NCI-H524 (cell line): ENCODE data around the gene FAM98C.
"Not testable (repeated sequence)": the region's sequence is repeated elsewhere in the genome, so short reads cannot be mapped to it uniquely, and the experiment has no call there.

Experiments
- DNase-seq, 2 experiments: peaks; one replicate each; lab custom pipeline; 2025; lab: John Stamatoyannopoulos, UW

The FAM98C gene

GRCh38 chr19:38425810-38426466 is 23.0 kb downstream of the FAM98C start, which contains the start of gene RASGRP4:
Gene RASGRP4, minus strand, starts transcription at chr19:38426219. Its CDS starts 128 bp downstream, at chr19:38426091.
- DNase-seq: no peak

DNA sequence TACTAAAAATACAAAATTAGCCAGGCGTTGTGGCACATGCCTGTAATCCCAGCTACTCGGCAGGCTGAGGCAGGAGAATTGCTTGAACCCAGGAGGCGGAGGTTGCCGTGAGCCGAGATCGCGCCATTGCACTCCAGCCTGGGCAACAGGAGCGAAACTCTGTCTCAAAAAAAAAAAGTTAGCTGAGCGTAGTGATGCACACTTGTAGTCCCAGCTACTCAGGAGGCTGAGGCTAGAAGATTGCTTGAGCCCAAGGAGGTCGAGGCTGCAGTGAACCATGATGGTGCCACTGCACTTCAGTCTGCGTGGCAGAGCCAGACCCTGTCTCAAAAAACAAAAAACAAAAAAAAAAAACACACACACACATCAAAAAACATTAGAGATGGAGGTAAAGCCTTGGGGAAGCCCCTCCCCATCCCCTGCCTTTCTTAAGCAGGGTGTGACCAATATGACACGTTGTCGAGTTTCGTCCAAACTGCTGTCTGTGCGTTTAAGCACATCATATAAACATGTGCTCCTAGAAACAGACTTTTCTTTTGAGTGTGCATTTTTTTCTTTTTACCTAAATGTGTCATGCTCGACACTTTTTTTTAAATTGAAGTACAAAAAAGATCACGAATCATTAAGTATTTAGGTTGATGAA is 24.3 kb downstream of the FAM98C start:
- not testable (repeated sequence) for DNase-seq

GRCh38 chr19:38429055-38429810 is 26.3 kb downstream of the FAM98C start:
- DNase-seq: no peak

- no peak for DNase-seq
Observed at GRCh38 chr19:38429811-38430156, 26.9 kb downstream of the FAM98C start.

DNA sequence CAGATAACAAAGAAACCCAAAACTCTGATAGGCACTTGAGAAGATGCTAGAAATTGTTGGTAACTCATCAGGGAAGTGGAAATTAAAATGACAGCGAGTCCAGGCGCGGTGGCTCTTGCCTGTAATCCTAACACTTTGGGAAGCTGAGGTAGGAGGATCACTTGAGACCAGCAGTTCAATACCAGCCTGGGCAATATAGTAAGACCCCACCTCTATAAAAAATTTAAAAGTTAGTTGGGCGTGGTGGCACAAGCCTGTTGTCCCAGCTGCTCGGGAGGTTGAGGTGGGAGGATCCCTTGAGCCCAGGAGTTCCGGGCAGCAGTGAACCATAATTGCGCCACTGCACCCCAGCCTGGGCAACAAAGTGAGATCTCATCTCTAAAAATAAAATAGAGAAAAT is 28.0 kb downstream of the FAM98C start:
- no peak for DNase-seq

DNA sequence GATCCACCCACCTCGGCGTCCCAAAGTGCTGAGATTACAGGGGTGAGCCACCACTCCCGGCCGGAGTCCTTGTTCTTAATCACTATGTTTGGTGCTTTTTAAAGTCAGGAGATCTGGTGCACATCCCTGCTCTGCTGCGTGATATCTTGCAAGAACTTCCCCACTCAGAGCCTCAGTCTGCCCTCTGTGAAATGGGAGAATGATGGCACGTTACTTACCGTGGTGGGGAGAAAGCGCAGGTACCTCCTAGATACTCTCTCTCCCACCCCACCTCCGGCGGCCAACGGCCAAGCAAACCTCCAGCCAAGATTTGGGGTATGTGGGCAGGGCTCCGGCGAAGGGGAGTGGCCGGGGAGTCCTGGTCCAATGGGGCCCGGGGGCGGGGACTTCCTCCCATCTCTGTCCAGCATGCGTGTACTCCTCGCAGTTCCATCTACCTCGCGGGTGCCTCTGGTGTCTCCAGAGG is 30.4 kb downstream of the FAM98C start, which contains the start of gene RYR1:
Gene RYR1, plus strand, starts transcription at position 424 of the 466 bp plus-strand sequence. CDS start 139 bp downstream, outside the sequence.
- DNase-seq: no peak

GRCh38 chr19:38434549-38435051 is 31.7 kb downstream of the FAM98C start:
- DNase-seq: peak in 1 of 2 experiments; percentile 48

DNA sequence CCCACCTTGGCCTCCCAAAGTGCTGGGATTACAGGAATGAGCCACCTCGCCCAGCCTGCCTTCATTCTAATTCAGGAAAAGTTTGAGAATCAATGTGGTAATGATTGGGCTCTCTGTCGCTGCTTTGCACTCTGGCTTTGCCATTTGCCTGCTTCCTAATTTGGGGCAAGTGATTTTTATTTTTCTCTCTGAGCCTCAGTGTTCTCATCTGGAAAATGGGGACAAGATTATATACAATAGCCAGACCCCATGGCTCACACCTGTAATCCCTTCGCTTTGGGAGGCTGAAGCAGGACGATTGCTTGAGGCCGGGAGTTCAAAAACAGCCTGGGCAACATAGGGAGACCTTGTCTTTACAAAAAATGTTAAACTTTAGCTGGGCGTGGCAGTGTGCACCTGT is 34.4 kb downstream of the FAM98C start:
- DNase-seq: no peak

DNA sequence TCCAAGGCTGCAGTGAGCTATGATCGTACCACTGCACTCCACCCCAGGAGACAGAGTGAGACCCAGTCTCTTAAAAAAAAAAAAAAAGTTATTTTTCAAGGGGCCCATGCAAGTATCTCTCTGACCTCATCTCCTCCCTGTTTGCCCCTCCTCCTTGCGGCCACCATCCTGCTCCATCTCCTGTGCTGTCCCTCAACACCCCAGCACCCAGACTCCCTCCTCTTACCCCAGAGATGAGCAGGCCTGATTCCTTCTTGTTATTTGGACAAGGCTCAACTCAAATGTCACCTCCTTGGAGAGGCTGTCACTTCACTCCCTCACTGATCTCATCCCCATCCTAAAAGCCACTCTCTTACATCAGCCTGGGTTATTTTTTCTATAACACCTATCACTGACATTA is 35.0 kb downstream of the FAM98C start:
- no peak for DNase-seq

DNA sequence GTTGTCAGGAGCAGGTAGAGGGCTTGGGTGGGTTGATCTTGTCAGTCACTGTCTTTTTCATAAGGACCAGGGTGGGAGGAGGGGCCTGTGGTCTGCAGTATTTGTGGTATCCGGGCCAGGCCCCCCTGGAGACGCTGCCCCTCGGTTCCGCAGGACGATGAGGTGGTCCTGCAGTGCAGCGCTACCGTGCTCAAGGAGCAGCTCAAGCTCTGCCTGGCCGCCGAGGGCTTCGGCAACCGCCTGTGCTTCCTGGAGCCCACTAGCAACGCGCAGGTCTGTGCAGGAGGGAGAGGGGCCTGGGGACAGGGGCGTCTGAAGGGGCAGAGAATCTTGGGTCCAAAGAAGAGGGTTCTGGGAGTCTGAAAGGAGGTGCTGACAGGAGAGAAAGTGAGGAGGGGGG is 37.7 kb downstream of the FAM98C start:
- DNase-seq: no peak

- DNase-seq: no peak
Observed at GRCh38 chr19:38441657-38442348, 38.9 kb downstream of the FAM98C start.

GRCh38 chr19:38442736-38443135 is 39.8 kb downstream of the FAM98C start:
- no peak for DNase-seq

DNA sequence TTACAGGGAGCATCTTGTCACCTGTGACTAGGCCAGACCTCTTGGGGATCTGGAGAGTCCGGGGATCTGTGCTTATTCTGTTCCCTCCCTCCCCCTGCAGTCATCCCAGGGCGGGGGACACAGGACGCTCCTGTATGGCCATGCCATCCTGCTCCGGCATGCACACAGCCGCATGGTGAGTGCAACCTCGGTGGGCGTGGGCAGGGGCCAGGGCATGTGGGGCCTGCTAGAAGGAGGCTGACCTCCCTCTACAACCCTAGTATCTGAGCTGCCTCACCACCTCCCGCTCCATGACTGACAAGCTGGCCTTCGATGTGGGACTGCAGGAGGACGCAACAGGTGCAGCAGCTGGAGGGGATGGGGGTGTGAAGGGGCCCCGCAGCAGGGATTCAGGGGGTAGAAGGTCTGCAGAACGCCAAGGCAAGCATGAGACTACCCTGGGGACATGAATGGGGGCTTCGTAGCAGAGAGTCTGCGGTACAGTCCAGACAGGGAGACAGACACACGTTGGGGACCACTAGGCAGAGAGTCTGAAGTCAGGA is 40.6 kb downstream of the FAM98C start:
- no peak for DNase-seq

GRCh38 chr19:38444026-38444425 is 41.1 kb downstream of the FAM98C start:
- DNase-seq: no peak

DNA sequence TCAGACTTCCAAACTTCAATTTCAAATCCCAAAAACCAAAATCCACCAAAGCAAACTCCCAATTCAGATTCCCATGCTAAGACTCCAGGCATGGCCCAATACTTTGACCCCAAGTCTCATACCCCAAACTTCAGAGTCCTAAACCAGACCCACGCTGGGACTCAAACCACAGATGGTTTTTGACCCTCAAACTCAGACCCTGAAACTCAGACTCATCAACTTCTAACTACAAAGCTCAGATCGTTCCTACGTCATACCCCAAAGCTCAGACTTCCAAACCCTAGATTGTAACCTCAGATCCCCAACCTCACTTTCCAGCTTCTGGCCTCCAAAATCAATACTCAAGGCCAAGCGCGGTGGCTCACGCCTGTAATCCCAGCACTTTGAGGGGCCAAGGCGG is 42.5 kb downstream of the FAM98C start:
- no peak for DNase-seq

- DNase-seq: no peak
Observed at GRCh38 chr19:38448225-38448624, 45.3 kb downstream of the FAM98C start.

- no peak for DNase-seq
Observed at GRCh38 chr19:38449518-38449917, 46.6 kb downstream of the FAM98C start.

GRCh38 chr19:38451036-38451435 is 48.1 kb downstream of the FAM98C start:
- DNase-seq: no peak

GRCh38 chr19:38451629-38452028 is 48.7 kb downstream of the FAM98C start:
- no peak for DNase-seq

DNA sequence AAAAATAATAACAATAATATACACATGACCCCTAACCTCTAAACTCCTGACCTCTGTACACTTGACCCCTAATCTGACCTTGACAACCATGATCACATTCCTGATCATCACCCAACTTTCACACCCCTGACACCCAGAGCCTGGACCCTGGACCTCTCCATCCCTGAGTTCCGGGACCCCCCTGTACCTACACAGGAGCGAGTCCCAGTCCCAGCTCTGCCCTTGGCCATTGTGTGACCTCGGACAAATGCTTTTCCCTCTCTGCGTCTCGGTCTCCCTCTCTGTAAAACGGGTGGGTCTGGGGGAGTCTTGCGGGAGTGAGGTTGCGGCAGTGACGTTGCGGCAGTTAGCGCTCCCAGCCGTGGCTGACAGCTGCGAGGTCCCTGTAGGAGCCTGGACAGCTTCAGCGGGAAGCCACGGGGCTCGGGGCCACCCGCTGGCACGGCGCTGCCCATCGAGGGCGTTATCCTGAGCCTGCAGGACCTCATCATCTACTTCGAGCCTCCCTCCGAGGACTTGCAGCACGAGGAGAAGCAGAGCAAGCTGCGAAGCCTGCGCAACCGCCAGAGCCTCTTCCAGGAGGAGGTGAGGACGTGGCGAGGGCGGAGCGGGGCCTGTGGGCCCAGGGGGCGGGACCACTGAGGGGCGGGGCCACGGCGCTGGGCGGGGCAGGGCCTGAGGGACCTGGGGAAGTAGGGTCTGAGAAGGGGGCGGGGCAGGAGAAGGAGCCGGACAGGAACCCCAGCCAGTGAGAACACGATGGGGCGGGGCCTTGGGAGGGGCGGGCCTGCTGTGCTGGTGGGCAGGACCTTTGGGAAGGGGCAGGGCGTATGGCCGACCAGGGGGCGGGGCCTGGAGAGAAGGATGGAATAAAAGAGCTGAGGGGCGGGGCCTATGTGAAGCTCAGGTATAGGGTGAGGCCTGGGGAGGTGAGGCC is 49.8 kb downstream of the FAM98C start:
- no peak for DNase-seq

DNA sequence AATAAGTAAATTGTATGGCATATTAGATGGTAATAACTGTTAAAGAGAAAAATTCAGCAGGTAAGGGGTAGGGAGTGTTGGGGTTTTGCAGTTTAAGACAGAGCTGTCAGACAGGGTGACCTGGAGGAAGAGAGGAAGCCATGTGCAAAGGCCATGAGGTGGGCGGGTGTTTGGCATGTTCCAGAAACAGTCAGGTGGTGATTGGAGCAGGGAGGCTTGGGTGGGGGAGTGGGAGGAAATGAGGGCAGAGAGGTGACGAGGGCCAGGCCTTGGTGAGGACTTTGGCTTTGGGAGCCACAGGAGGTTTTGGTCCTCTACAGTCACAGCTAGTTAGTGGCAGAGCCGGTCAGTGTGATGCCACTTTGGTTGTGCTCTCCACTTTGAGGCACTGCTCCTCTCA is 50.7 kb downstream of the FAM98C start:
- DNase-seq: no peak
